Measurements from ENCODE around the gene FAM3D. TPM values are rescaled to one million over a fixed set of nuclear protein-coding genes. Genes with fewer than 3 reads are reported as not detected.

FAM3D gene
- polyA plus RNA-seq, 1 of the 3 experiments (the other 2 are of a cell fraction) = not detected

DNA sequence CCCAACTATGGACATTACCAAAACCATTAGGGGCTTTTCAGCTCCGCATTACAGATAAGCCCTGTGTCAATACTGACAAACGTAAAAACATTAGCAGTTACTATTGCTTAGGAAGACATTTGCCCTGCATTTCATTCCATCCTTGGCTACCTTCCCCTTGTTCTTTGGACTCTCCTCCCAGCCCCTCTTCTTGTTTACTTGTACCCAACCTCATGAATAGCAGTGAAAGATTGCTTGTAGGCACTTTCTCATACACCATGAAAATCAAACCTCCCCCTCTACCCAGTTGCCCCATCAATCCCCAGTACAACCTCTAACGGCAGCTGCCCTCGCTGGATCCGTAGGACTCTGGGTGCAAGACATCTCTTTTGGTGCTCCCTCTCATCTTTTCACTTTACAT lies 72.5 kb downstream of the FAM3D start:
- H3K4me2 ChIP-seq = no peak overlapping the region
- H3K36me3 ChIP-seq (replicated peaks in 1 of 2; ENCODE audit: control insufficient read depth in 1 of 2, insufficient read depth in 2 of 2, low read length in 1 of 2) = no peaks in the 10 kb centered on the region
- H3F3A ChIP-seq (replicated peaks; ENCODE audit: insufficient read depth) = no peaks in the 10 kb centered on the region
- no peak overlapping the region for H3K4me3 ChIP-seq (ENCODE audit: low read depth in 2 of 2, low read length in 1 of 2)
- ChIA-PET POLR2A (no interaction called here), CTCF (interaction anchor here (0.7 to 1.5 kb wide), 2 partner anchors 25 to 36 kb away, joined by 3 to 6 read pairs; no protein-coding TSS in a partner anchor)
- H4K20me1 ChIP-seq (ENCODE audit: insufficient read depth) = no peaks in the 10 kb centered on the region
- no peaks in the 10 kb centered on the region for H3K79me2 ChIP-seq (ENCODE audit: insufficient read depth)
- H3K9me3 ChIP-seq = no peaks in the 10 kb centered on the region
- H3K27me3 ChIP-seq (ENCODE audit: insufficient read depth) = no peaks in the 10 kb centered on the region; the same call in none of the 2 replicates
- no peaks in the 10 kb centered on the region for H3K9me2 ChIP-seq
- no peak for TF ChIP-seq POLR2AphosphoS5 (IDR thresholded peaks at IDR 0.05; ENCODE audit: low read depth, low read length)
- no peak for TF ChIP-seq GABPA (IDR thresholded peaks at IDR 0.05; ENCODE audit: low read depth)
- TF ChIP-seq EZH2phosphoT487 (IDR thresholded peaks at IDR 0.05; ENCODE audit: borderline replicate concordance, low read depth) = no peak
- TF ChIP-seq, protein P1, sequence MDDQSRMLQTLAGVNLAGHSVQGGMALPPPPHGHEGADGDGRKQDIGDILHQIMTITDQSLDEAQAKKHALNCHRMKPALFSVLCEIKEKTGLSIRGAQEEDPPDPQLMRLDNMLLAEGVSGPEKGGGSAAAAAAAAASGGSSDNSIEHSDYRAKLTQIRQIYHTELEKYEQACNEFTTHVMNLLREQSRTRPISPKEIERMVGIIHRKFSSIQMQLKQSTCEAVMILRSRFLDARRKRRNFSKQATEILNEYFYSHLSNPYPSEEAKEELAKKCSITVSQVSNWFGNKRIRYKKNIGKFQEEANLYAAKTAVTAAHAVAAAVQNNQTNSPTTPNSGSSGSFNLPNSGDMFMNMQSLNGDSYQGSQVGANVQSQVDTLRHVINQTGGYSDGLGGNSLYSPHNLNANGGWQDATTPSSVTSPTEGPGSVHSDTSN (IDR thresholded peaks at IDR 0.05) = no peak
- no peak for TF ChIP-seq ELF1 (IDR thresholded peaks at IDR 0.05)
- no peak for TF ChIP-seq YY1 (IDR thresholded peaks at IDR 0.05; ENCODE audit: low read depth)
- TF ChIP-seq, protein P2, sequence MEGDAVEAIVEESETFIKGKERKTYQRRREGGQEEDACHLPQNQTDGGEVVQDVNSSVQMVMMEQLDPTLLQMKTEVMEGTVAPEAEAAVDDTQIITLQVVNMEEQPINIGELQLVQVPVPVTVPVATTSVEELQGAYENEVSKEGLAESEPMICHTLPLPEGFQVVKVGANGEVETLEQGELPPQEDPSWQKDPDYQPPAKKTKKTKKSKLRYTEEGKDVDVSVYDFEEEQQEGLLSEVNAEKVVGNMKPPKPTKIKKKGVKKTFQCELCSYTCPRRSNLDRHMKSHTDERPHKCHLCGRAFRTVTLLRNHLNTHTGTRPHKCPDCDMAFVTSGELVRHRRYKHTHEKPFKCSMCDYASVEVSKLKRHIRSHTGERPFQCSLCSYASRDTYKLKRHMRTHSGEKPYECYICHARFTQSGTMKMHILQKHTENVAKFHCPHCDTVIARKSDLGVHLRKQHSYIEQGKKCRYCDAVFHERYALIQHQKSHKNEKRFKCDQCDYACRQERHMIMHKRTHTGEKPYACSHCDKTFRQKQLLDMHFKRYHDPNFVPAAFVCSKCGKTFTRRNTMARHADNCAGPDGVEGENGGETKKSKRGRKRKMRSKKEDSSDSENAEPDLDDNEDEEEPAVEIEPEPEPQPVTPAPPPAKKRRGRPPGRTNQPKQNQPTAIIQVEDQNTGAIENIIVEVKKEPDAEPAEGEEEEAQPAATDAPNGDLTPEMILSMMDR (IDR thresholded peaks at IDR 0.05) = no peak
- TF ChIP-seq TEAD4 (IDR thresholded peaks at IDR 0.05; ENCODE audit: borderline replicate concordance, insufficient read depth) = no peak
- no peak for TF ChIP-seq RFX5 (IDR thresholded peaks at IDR 0.05; ENCODE audit: low read length)
- no peak for TF ChIP-seq TCF12 (IDR thresholded peaks at IDR 0.05)
- no peak for TF ChIP-seq GATA2 (CRISPR knock-in tag; IDR thresholded peaks at IDR 0.05)
- no peak for TF ChIP-seq FOSL2 (IDR thresholded peaks at IDR 0.05; ENCODE audit: borderline replicate concordance, low read depth)
- no peak overlapping the region for H3K27ac ChIP-seq (ENCODE audit: low read depth in 2 of 2, low read length in 1 of 2)
- H3K9ac ChIP-seq = no peak overlapping the region
- H2AFZ ChIP-seq (ENCODE audit: low read depth) = no peak overlapping the region
- no peaks in the 10 kb centered on the region for H3K4me1 ChIP-seq (ENCODE audit: control insufficient read depth in 1 of 2, insufficient read depth in 2 of 2, low read depth in 1 of 2, low read length in 1 of 2)
- DNase-seq = no peak
- 69% methylated on average over 5 of the region's 5 CpGs for WGBS (ENCODE audit: low lambda C conversion rate)

DNA sequence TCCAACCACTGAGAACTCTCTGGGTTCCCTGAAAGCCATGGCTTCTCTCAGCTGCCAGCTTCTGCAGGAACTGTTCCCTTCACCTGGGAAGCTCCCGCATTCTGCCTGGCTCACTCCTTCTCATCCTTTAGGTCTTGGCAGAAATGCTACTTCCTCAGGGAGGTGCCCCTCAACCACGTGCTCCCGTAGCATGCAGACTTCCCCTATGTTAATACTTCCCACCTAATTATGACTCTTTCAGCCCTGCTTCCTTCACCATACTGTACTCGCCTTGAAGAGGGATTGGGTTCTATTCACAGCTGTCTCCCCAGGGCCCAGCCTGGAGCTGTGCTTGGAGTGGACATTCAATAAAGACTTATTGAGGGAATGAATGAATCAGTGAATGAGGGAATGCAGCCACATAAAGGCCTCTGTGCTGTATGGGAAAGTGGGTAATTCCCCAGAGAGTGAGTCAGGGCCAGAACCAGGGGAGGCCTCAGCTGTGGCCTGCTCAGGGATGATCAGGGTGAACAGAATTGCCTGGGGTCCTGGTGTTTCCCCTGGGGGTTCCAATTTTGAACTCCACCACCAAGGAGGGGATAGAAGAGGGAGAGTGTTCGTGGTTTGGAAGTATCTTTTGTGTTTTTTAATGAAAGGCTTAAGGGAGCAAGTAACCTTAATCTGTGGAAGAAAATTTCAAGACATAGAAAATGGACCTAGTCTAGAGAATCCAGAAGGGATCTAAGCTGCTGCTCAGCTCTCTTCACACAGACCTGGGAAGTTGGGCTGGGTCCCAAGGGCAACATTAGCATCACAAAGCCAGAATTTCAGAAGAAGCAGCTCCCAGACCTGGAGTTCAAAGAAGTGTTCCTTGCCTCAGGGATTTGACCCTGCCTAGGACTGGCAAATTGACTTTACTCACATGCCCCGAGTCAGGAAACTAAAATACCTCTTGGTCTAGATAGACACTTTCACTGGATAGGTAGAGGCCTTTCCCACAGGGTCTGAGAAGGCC lies 74.8 kb downstream of the FAM3D start:
- no peaks in the 10 kb centered on the region for H3K36me3 ChIP-seq (replicated peaks in 1 of 2; ENCODE audit: control insufficient read depth in 1 of 2, insufficient read depth in 2 of 2, low read length in 1 of 2)
- H3K27me3 ChIP-seq (ENCODE audit: insufficient read depth) = no peaks in the 10 kb centered on the region; the same call in 1 of the 2 replicates
- no peak overlapping the region for H3K27ac ChIP-seq (ENCODE audit: low read depth in 2 of 2, low read length in 1 of 2)
- H2AFZ ChIP-seq (ENCODE audit: low read depth) = no peak overlapping the region
- no peaks in the 10 kb centered on the region for H3K4me1 ChIP-seq (ENCODE audit: control insufficient read depth in 1 of 2, insufficient read depth in 2 of 2, low read depth in 1 of 2, low read length in 1 of 2)
- CTCF ChIA-PET = interaction anchor here (0.6 to 3.7 kb wide), 3 partner anchors 23 to 60 kb away, joined by 3 to 27 read pairs (median 3); no protein-coding TSS in a partner anchor
- H3K9me2 ChIP-seq = no peaks in the 10 kb centered on the region
- no peak overlapping the region for H3K9ac ChIP-seq
- POLR2A ChIA-PET = no interaction called here
- H3K79me2 ChIP-seq (ENCODE audit: insufficient read depth) = no peaks in the 10 kb centered on the region
- no peaks in the 10 kb centered on the region for H4K20me1 ChIP-seq (ENCODE audit: insufficient read depth)
- H3K4me3 ChIP-seq (ENCODE audit: low read depth in 2 of 2, low read length in 1 of 2) = no peak overlapping the region
- DNase-seq = no peak
- no peak overlapping the region for H3K4me2 ChIP-seq
- H3K9me3 ChIP-seq = no peaks in the 10 kb centered on the region
- no peaks in the 10 kb centered on the region for H3F3A ChIP-seq (replicated peaks; ENCODE audit: insufficient read depth)
- 43% methylated on average over 6 of the region's 6 CpGs for WGBS (ENCODE audit: low lambda C conversion rate)
- TF ChIP-seq, protein P3, sequence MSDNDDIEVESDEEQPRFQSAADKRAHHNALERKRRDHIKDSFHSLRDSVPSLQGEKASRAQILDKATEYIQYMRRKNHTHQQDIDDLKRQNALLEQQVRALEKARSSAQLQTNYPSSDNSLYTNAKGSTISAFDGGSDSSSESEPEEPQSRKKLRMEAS (IDR thresholded peaks at IDR 0.05; ENCODE audit: low read depth) = no peak
- TF ChIP-seq NRF1 (IDR thresholded peaks at IDR 0.05; ENCODE audit: low read depth, low read length) (no peak), SMC3 (IDR thresholded peaks at IDR 0.05; ENCODE audit: low read depth, low read length) (no peak), POLR2AphosphoS5 (IDR thresholded peaks at IDR 0.05; ENCODE audit: low read depth, low read length) (no peak), ELF1 (IDR thresholded peaks at IDR 0.05) (no peak), EP300 (IDR thresholded peaks at IDR 0.05; ENCODE audit: borderline replicate concordance in 1 of 2, low read depth in 1 of 2, low read length in 1 of 2) (no peak), TCF12 (IDR thresholded peaks at IDR 0.05) (no peak), NFIC (IDR thresholded peaks at IDR 0.05; ENCODE audit: borderline replicate concordance) (no peak), SIN3A (IDR thresholded peaks at IDR 0.05; ENCODE audit: borderline replicate concordance, low read depth, low read length) (no peak), RCOR1 (IDR thresholded peaks at IDR 0.05; ENCODE audit: low read length) (no peak)
- TF ChIP-seq, protein P4, sequence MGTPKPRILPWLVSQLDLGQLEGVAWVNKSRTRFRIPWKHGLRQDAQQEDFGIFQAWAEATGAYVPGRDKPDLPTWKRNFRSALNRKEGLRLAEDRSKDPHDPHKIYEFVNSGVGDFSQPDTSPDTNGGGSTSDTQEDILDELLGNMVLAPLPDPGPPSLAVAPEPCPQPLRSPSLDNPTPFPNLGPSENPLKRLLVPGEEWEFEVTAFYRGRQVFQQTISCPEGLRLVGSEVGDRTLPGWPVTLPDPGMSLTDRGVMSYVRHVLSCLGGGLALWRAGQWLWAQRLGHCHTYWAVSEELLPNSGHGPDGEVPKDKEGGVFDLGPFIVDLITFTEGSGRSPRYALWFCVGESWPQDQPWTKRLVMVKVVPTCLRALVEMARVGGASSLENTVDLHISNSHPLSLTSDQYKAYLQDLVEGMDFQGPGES (IDR thresholded peaks at IDR 0.05; ENCODE audit: low read depth, low read length) = no peak
- TF ChIP-seq, protein P5, sequence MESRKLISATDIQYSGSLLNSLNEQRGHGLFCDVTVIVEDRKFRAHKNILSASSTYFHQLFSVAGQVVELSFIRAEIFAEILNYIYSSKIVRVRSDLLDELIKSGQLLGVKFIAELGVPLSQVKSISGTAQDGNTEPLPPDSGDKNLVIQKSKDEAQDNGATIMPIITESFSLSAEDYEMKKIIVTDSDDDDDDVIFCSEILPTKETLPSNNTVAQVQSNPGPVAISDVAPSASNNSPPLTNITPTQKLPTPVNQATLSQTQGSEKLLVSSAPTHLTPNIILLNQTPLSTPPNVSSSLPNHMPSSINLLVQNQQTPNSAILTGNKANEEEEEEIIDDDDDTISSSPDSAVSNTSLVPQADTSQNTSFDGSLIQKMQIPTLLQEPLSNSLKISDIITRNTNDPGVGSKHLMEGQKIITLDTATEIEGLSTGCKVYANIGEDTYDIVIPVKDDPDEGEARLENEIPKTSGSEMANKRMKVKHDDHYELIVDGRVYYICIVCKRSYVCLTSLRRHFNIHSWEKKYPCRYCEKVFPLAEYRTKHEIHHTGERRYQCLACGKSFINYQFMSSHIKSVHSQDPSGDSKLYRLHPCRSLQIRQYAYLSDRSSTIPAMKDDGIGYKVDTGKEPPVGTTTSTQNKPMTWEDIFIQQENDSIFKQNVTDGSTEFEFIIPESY (IDR thresholded peaks at IDR 0.05; ENCODE audit: borderline replicate concordance, low read depth) = no peak

All from SK-N-SH (cell line).